GM12873 (cell line): ENCODE data around the gene UBR2.

Source experiments
- TF ChIP-seq, protein P1 (sequence below): IDR thresholded peaks from 2 replicates; pipeline ENCODE4 v1.5.1; 2012; ENCODE audit warnings: low read depth, mild to moderate bottlenecking, moderate library complexity, low read length, control low read depth; ENCODE audit not compliant: insufficient read depth; ENCODE audit errors: missing control alignments

Gene UBR2

GRCh38 chr6:42525206-42525605 lies 38.6 kb upstream of the UBR2 start:
- TF ChIP-seq, protein P1, sequence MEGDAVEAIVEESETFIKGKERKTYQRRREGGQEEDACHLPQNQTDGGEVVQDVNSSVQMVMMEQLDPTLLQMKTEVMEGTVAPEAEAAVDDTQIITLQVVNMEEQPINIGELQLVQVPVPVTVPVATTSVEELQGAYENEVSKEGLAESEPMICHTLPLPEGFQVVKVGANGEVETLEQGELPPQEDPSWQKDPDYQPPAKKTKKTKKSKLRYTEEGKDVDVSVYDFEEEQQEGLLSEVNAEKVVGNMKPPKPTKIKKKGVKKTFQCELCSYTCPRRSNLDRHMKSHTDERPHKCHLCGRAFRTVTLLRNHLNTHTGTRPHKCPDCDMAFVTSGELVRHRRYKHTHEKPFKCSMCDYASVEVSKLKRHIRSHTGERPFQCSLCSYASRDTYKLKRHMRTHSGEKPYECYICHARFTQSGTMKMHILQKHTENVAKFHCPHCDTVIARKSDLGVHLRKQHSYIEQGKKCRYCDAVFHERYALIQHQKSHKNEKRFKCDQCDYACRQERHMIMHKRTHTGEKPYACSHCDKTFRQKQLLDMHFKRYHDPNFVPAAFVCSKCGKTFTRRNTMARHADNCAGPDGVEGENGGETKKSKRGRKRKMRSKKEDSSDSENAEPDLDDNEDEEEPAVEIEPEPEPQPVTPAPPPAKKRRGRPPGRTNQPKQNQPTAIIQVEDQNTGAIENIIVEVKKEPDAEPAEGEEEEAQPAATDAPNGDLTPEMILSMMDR: no peak

DNA sequence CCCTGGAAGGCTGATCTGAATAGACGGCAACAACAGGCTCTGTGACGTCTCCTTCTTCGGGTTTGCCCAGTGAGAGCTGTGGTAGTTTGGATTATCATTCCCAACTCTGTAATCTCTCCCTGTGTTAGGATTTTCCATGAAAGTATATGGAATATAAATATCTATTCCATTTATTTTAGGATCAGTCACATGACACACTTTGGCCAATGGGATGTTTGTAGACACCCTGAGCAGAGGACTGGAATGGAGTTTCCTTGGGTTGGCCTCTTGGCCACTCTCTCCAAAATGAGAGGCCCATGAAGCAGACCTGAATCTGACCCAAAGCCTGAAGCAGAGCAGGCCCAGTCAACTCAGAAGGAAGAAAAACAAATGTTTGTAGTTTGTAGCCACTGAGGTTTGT lies 37.2 kb upstream of the UBR2 start:
- TF ChIP-seq, protein P1: no peak

DNA sequence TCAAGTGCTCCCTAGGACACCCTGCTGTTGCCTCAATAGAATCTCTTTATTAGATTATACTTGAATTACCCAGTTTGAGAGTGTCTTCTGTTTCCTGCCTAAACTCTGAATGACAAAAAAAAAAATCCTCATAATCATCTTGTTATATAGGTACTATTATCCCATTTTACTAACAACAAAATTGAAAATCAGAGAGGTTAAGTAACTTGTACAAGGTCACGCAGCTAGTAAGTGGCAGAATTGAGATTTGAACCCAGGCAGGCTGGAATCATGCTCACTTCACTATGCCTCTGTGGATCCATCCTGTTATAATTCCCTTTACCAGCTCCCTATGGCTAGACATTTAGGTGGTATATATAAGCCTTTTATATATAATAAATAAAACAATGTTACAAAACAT lies 36.6 kb upstream of the UBR2 start:
- TF ChIP-seq, protein P1: no peak

- TF ChIP-seq, protein P1: peak; percentile 2
Measured at GRCh38 chr6:42530296-42530695, 33.5 kb upstream of the UBR2 start.

DNA sequence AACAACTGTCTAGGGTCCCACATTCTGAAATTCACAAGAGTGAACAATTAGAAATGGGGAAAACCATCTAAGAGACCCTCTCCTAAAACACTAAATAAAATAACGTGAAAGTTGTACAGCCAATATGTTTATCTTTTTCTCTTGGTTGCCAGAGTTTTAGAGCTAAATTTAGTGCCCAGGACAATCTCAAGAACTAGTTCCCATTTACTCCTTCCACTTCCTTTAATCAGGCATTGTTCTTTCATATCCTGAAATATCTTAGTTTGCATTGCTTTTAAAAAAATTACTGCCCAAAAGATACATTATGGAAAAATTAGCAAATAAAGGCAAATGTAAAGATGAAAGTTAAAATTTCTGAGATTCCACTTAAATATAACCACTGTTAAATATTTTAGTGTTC lies 33.1 kb upstream of the UBR2 start:
- TF ChIP-seq, protein P1: no peak

- TF ChIP-seq, protein P1: peak; percentile 79
Measured at GRCh38 chr6:42532038-42532669, 31.7 kb upstream of the UBR2 start.

DNA sequence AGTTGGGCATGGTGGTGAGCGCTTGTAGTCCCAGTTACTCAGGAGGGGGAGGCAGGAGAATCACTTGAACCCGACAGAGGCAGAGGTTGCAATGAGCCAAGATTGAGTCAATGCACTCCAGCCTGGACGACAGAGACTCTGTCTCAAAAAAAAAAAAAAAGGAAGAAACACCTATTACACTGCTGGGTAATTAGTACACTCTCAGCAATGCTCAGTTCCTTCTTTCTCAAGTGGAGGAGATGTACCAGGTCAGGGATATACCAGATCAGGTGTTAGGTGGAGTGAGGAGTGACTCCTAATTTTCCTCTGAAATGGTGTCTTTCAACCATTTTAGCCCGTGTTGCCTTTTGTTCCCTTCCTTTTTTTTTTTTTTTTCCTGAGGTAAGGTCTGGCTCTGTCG lies 30.0 kb upstream of the UBR2 start:
- TF ChIP-seq, protein P1: no peak

- TF ChIP-seq, protein P1: no peak
Measured at GRCh38 chr6:42537536-42537935, 26.3 kb upstream of the UBR2 start.
